K562 (cell line): Measurements from ENCODE around the gene NSMCE1. TPM values are rescaled to one million over a fixed set of nuclear protein-coding genes. Genes with fewer than 3 reads are reported as not detected.

Experiments
- ATAC-seq: fragments of 200-7000 bp; cut with Tn5 transposase; 3 replicates; pipeline ENCODE4 v1.9.1; 2020; ENCODE audit warnings: moderate library complexity
- BruUV-seq: library from RNA; stranded (reverse); fragments of 400-500 nt; replicated peaks from 2 replicates; lab custom pipeline; 2021; lab: Mats Ljungman, UMichigan
- CTCF ChIA-PET: fragments of 300-600 bp; formaldehyde crosslinking; extraction: SDS; loops from one replicate; lab custom pipeline; 2021; ENCODE audit warnings: low intra/inter-chr PET ratio; lab: Yijun Ruan, JAX
- POLR2A ChIA-PET: fragments of 300-600, 350-650 bp; sonication (Branson Sonifier 250); formaldehyde crosslinking; extraction: SDS; loops from one replicate; lab custom pipeline; 2021; ENCODE audit warnings: antibody characterized with exemption, inconsistent platforms; lab: Yijun Ruan, JAX
- DNase-seq, 4 experiments: peaks; one replicate each; pipeline versions ENCODE4 v3.0.0 to v3.0.0-alpha.2; 2011 to 2018; ENCODE audit warnings: low spot score in 3 of 4, mixed read lengths in 3 of 4; ENCODE audit errors: extremely low read depth in 1 of 4
- FAIRE-seq: peaks from 2 replicates; lab custom pipeline; 2011; peaks lifted over from hg19 to GRCh38; lab: Jason Lieb, UNC
- H2AFZ ChIP-seq: 2 replicates; pipeline ENCODE4 v1.6.0; 2011; ENCODE audit warnings: low read depth, low read length, control low read depth, inconsistent platforms
- H3K27ac ChIP-seq: fragments of 200-600 bp; 3 replicates; pipeline ENCODE4 v1.8.0; 2011; ENCODE audit warnings: low read depth, mild to moderate bottlenecking, control low read depth, inconsistent platforms, low read length, moderate library complexity, mixed read lengths; ENCODE audit errors: extremely low read depth
- H3K27me3 ChIP-seq, 2 experiments: fragments of 300-600 bp in 1 of 2; 2 replicates in 1 of 2; 3 replicates in 1 of 2; pipeline versions ENCODE4 v1.6.0 to v1.8.0; 2011; ENCODE audit warnings: inconsistent platforms in 2 of 2, low read length in 2 of 2, mild to moderate bottlenecking in 1 of 2, mixed read lengths in 1 of 2, moderate library complexity in 1 of 2; ENCODE audit not compliant: control insufficient read depth in 2 of 2, insufficient read depth in 2 of 2
- H3K36me3 ChIP-seq: fragments of 300-600 bp; 3 replicates; pipeline ENCODE4 v1.8.0; 2011; ENCODE audit warnings: mild to moderate bottlenecking, low read length, inconsistent platforms; ENCODE audit not compliant: control insufficient read depth, insufficient read depth
- H3K4me1 ChIP-seq, 2 experiments: fragments of 200-600 bp in 1 of 2; replicated peaks in 1 of 2; 2 replicates in 1 of 2; 3 replicates in 1 of 2; pipeline versions ENCODE4 v1.5.1 to v1.8.0; 2011; ENCODE audit warnings: inconsistent platforms in 2 of 2, low read length in 2 of 2, mild to moderate bottlenecking in 1 of 2, mixed read lengths in 1 of 2, moderate library complexity in 1 of 2; ENCODE audit not compliant: control insufficient read depth in 2 of 2, insufficient read depth in 2 of 2
- H3K4me2 ChIP-seq: 2 replicates; pipeline ENCODE4 v1.6.1; 2011; ENCODE audit warnings: low read length, control low read depth, inconsistent platforms, mixed read lengths; ENCODE audit not compliant: insufficient read depth
- H3K4me3 ChIP-seq: fragments of 200-600 bp; sonication (generic), shearing (Covaris generic); 2 replicates; pipeline ENCODE4 v1.5.1; 2016; ENCODE audit warnings: control low read depth, inconsistent platforms
- H3K79me2 ChIP-seq: fragments of 200-600 bp; 3 replicates; pipeline ENCODE4 v1.8.0; 2011; ENCODE audit warnings: low read length, inconsistent platforms; ENCODE audit not compliant: control insufficient read depth, insufficient read depth
- H3K9ac ChIP-seq, 2 experiments: 2 replicates each; pipeline versions ENCODE4 v1.6.0 to v1.6.1; 2011; ENCODE audit warnings: low read depth in 2 of 2, low read length in 2 of 2, control low read depth in 1 of 2, inconsistent platforms in 1 of 2, mild to moderate bottlenecking in 1 of 2, mixed read lengths in 1 of 2; ENCODE audit not compliant: insufficient read depth in 1 of 2
- H3K9me1 ChIP-seq: one replicate; pipeline ENCODE4 v1.6.0; 2011; ENCODE audit warnings: inconsistent platforms, mild to moderate bottlenecking, low read length, moderate library complexity; ENCODE audit not compliant: control insufficient read depth, insufficient read depth
- H3K9me3 ChIP-seq: replicated peaks from 2 replicates; pipeline ENCODE4 v1.5.1; 2011; ENCODE audit warnings: low read depth, low read length, inconsistent platforms; ENCODE audit not compliant: control insufficient read depth, insufficient read depth
- H4K20me1 ChIP-seq: replicated peaks from 2 replicates; pipeline ENCODE4 v1.6.1; 2011; ENCODE audit warnings: low read length, inconsistent platforms, mixed read lengths; ENCODE audit not compliant: control insufficient read depth, insufficient read depth
- HMG20B ChIP-seq: fragments of 250-450 bp; sonication (Bioruptor Pico); IDR thresholded peaks from 2 replicates; pipeline ENCODE4 v1.5.0; 2021; ENCODE audit warnings: mild to moderate bottlenecking
- L3MBTL2 ChIP-seq: fragments of 450-650 bp; IDR thresholded peaks from 2 replicates; pipeline ENCODE4 v1.6.1; 2016; ENCODE audit warnings: mild to moderate bottlenecking, moderate library complexity
- MIER1 ChIP-seq: fragments of 450-650 bp; IDR thresholded peaks from 2 replicates; pipeline ENCODE4 v1.6.1; 2016; ENCODE audit warnings: antibody characterized with exemption, mild to moderate bottlenecking, low read depth
- NR3C1 ChIP-seq: sonication (generic); formaldehyde crosslinking; IDR thresholded peaks from 2 replicates; pipeline ENCODE4 v1.8.1; 2022; ENCODE audit warnings: missing genetic modification reagents
- SMARCA5 ChIP-seq: fragments of 450-650 bp; IDR thresholded peaks from 2 replicates; pipeline ENCODE4 v1.6.1; 2016
- SRSF9 ChIP-seq: fragments of 200-400 bp; formaldehyde crosslinking; IDR thresholded peaks from 2 replicates; pipeline ENCODE4 v1.6.1; 2017; ENCODE audit warnings: low read depth, low read length, borderline replicate concordance
- ZNF444 ChIP-seq: fragments of 250-450 bp; sonication (Bioruptor Pico); IDR thresholded peaks from 2 replicates; pipeline ENCODE4 v1.4.0; 2020; ENCODE audit warnings: mild to moderate bottlenecking, moderate library complexity
- ZNF76 ChIP-seq: fragments of 250-450 bp; sonication (Bioruptor Pico); IDR thresholded peaks from 2 replicates; pipeline ENCODE4 v1.4.0; 2020; ENCODE audit warnings: mild to moderate bottlenecking, moderate library complexity, borderline replicate concordance
- ZNF77 ChIP-seq: fragments of 250-450 bp; sonication (Bioruptor Pico); IDR thresholded peaks from 2 replicates; pipeline ENCODE4 v1.5.0; 2020
- WGBS: fragments of 100-300 bp; shearing (Covaris generic); methylation state at CpG from one replicate; pipeline ENCODE4 v1.1.6; 2016; ENCODE audit warnings: low coverage, mixed read lengths; ENCODE audit not compliant: insufficient coverage; ENCODE audit errors: missing lambda C conversion rate; 5-methylcytosine and 5-hydroxymethylcytosine counted together
- in situ Hi-C: fragments of 300-500 bp; cut with MboI; formaldehyde crosslinking; loops from 4 replicates; pipeline ENCODE4 v1.15.0; 2018; ENCODE audit warnings: inconsistent platforms, mixed read lengths
- intact Hi-C: fragments of 100-400 bp; cut with micrococcal nuclease; formaldehyde crosslinking; loops from 2 replicates; pipeline ENCODE4 v1.14.2; 2022
- polyA plus RNA-seq, 8 experiments: library from polyadenylated mRNA; depleted of rRNA in 4 of 8; stranded (reverse) in 5 of 8; unstranded in 3 of 8; fragments of >200 nt; fragmentation: Nextera tagmentation in 2 of 8; fragmentation: Illumina TruSeq in 1 of 8; extraction: Ambion mirVana in 2 of 8; extraction: Trizol in 1 of 8; gene quantifications; 2 replicates each; pipeline versions ENCODE4 v1.2.1 to v1.2.3, GENCODE V29; 2011 to 2014; ENCODE audit warnings: inconsistent platforms in 1 of 8, missing spikeins in 1 of 8
- total RNA-seq, 7 experiments: library from RNA; depleted of rRNA in 6 of 7; stranded (reverse); fragments of >200 nt in 6 of 7; fragmentation: Illumina TruSeq in 2 of 7; extraction: Trizol in 2 of 7; gene quantifications; 2 replicates each; pipeline versions ENCODE4 v1.2.1 to v1.2.3, GENCODE V29; 2011 to 2021; ENCODE audit warnings: low replicate concordance in 1 of 7
- TF ChIP-seq, protein P1 (sequence below): fragments of 250-450 bp; sonication (Bioruptor Pico); IDR thresholded peaks from 2 replicates; pipeline ENCODE4 v1.8.0; 2021; ENCODE audit warnings: moderate library complexity, mild to moderate bottlenecking, inconsistent platforms
- TF ChIP-seq, protein P2 (sequence below): fragments of 250-450 bp; sonication (Bioruptor Pico); IDR thresholded peaks from 2 replicates; pipeline ENCODE4 v1.5.1; 2021; ENCODE audit warnings: mild to moderate bottlenecking
- TF ChIP-seq, protein P3 (sequence below): fragments of 450-650 bp; IDR thresholded peaks from 2 replicates; pipeline ENCODE4 v1.6.1; 2016; ENCODE audit warnings: antibody characterized with exemption

NSMCE1 gene
- total and polyA plus RNA-seq, 9 of the 15 experiments (the other 6 are each of a cell fraction or from before 2014, with no cell fraction given) = 52.1 to 163 (median 61.5) TPM

DNA sequence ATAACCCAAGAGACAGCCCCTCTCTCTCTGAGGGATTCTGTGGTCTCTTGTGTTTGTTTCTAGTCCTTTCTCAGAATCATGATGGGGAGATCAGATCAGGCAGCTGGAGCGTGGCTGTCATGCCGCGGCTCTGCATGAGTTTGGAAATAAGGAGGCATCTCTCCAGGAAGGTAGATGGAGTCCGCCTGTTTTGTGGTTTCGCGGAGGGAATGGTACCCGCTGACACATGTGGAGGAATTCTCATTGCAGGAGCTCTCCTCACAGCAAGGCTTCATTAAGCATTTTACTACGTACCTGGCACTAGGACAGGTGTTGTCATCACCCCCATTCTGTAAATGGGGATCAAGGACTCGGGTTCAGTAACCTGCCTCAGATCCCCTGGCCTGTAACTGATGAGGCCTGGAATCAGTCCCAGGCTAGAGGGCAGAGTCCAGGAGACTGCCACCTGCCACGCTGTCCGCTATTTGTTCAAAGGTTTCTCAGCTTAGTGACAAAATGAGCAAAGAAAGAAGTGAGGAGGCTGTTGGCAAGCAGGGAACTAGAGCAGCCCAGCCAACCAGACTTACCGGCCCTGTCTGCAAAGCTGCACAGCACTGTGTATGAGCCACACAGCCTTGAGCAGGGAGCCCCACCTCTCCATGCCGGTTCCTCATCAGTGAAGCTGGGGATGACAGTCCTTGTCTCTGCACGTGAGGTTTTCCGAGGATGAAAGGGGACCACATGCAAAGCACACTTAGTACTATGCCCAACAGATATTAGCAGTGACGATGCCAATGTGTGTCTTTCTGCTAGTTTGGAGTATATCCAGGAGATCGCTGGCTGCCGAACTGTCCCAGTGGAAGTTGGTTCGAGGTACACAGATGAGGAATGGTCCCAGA, 54.2 kb downstream of the NSMCE1 start:
- Histone ChIP-seq H3K27ac (no peak overlapping the region), H3K9me3 (no peaks in the 10 kb centered on the region), H3K4me2 (no peak overlapping the region), H3K4me3 (no peak overlapping the region), H3K79me2 (no peaks in the 10 kb centered on the region), H3K9me1 (no peaks in the 10 kb centered on the region), H3K27me3 (no peaks in the 10 kb centered on the region), H3K4me1 (peaks cover 0 to 6% of the 10 kb centered on the region in 2 experiments; a peak in 2 of 5 replicates), H4K20me1 (0 out of 2 replicates have a peak, but pooled peaks cover 3% of the 10 kb centered on the region), H2AFZ (no peak overlapping the region), H3K36me3 (peaks cover 20% of the 10 kb centered on the region; the same call in 1 of the 3 replicates), H3K9ac (no peak overlapping the region)
- intact Hi-C loops = no loop called here
- no TSS peak for BruUV-seq
- POLR2A ChIA-PET = interaction anchor here (1.0 to 1.5 kb wide), 2 partner anchors 9 to 15 kb away, joined by 3 to 5 read pairs; no protein-coding TSS in a partner anchor
- ATAC-seq (no peak), DNase-seq (no peak), FAIRE-seq (no peak)
- CTCF ChIA-PET = no interaction called here
- in situ Hi-C loops = no loop called here
- TF ChIP-seq L3MBTL2 = no peak
- TF ChIP-seq, protein P1, sequence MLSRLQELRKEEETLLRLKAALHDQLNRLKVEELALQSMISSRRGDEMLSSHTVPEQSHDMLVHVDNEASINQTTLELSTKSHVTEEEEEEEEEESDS = no peak
- TF ChIP-seq ZNF76 (CRISPR knock-in tag) = no peak
- TF ChIP-seq, protein P2, sequence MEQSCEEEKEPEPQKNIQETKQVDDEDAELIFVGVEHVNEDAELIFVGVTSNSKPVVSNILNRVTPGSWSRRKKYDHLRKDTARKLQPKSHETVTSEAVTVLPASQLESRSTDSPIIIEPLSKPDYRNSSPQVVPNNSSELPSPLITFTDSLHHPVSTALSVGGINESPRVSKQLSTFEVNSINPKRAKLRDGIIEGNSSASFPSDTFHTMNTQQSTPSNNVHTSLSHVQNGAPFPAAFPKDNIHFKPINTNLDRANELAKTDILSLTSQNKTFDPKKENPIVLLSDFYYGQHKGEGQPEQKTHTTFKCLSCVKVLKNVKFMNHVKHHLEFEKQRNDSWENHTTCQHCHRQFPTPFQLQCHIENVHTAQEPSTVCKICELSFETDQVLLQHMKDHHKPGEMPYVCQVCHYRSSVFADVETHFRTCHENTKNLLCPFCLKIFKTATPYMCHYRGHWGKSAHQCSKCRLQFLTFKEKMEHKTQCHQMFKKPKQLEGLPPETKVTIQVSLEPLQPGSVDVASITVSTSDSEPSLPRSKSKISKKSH = no peak
- TF ChIP-seq ZNF77 (CRISPR knock-in tag) = no peak
- no peak for TF ChIP-seq SMARCA5
- no peak for TF ChIP-seq HMG20B (CRISPR knock-in tag)
- TF ChIP-seq SRSF9 = no peak
- TF ChIP-seq, protein P3, sequence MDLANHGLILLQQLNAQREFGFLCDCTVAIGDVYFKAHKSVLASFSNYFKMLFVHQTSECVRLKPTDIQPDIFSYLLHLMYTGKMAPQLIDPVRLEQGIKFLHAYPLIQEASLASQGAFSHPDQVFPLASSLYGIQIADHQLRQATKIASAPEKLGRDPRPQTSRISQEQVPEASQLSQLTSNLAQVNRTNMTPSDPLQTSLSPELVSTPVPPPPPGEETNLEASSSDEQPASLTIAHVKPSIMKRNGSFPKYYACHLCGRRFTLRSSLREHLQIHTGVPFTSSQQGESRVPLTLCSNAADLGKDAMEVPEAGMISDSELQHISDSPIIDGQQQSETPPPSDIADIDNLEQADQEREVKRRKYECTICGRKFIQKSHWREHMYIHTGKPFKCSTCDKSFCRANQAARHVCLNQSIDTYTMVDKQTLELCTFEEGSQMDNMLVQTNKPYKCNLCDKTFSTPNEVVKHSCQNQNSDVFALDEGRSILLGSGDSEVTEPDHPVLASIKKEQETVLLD = no peak
- TF ChIP-seq ZNF444 (CRISPR knock-in tag) = no peak
- TF ChIP-seq MIER1 = no peak
- no peak for TF ChIP-seq NR3C1 (CRISPR knock-in tag)
- WGBS = 81% methylated on average over 19 of the region's 19 CpGs
